Smooth muscle cell of the coronary artery (primary cell): Measurements from ENCODE around the gene NCOA5. TPM values are rescaled to one million over a fixed set of nuclear protein-coding genes. Genes with fewer than 3 reads are reported as not detected.

Experiments
- total RNA-seq: library from RNA; depleted of rRNA; stranded (reverse); fragments of >200 nt; gene quantifications from 2 replicates; pipeline ENCODE4 v1.2.3, GENCODE V29; 2014; ENCODE audit warnings: low replicate concordance

The NCOA5 gene
- 6.3 and 6.8 TPM in 2 replicates for total RNA-seq

DNA sequence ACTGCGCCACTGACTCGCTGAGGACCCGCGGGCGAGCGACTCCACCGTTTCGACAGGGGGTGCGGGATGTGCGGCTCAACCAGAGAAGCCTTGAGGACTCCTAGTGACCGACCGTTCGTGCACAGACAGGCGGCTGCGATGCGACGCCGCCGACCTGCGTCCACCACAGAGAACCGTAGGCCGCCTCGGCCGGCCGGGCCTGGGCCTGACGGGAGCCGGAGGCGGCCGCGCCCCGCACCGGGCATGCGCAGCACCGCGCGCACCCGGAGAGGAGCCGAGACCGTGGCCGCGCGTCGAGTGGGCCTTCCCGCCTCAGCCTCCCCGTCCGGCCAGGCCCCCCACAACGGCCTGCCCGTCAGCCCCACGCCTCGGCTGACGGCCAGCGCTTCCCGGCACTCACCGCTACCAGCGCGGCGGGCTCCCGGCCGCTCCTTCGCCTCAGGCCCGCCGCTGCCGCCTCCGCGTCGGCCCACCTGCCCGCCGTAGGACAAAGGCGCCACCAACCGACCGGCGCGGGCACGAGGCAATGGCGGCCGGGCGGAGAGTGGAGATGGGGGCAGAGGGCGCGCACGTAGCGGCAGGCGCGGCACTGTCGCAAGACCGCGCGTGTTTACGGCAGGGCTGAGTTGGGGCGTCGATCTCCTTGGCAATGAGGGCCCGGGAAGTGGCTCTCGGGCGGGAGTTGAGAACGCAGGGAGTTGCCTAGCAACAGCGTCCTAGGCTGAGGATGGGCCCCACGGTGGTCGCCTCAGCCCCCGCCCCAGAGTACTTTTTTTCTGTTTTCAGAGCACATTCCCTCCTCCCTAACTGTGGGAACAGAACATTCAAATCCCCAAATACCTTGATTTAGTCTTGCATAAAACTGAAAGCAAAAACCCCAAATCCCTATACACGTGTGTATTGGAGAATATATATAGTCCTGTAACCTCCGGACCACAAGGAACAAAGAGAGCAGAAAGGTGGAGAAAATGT lies at the start of gene NCOA5:
Gene NCOA5, minus strand, starts transcription at position 546 of the 972 bp plus-strand sequence. CDS start 10,538 bp downstream, outside the sequence.

GRCh38 chr20:46117704-46118467 lies 28.1 kb upstream of the NCOA5 start, which contains the start of gene CD40:
TSS of gene CD40 (plus strand) at chr20:46118314. CDS start at chr20:46118344, 30 bp downstream.

GRCh38 chr20:46028772-46029371 lies 60.9 kb downstream of the NCOA5 start, which contains the start of gene SLC12A5:
TSS of gene SLC12A5 (plus strand) at chr20:46029215. CDS start at chr20:46029345, 130 bp downstream.

Other genes with a start within 250 kb of the NCOA5 start
- gene ACOT8, start 232.6 kb downstream of the NCOA5 start, total RNA-seq = 33.2 and 35.2 TPM in 2 replicates
- gene ZSWIM3, start 232.3 kb downstream of the NCOA5 start, total RNA-seq = 5.9 and 6.7 TPM in 2 replicates
- 2.9 and 3.5 TPM in 2 replicates for gene ZSWIM1, start 208.7 kb downstream of the NCOA5 start, total RNA-seq
- gene SPATA25, start 202.3 kb downstream of the NCOA5 start, total RNA-seq = 0.12 and 0.60 TPM in 2 replicates
- 2.0 and 3.5 TPM in 2 replicates for gene NEURL2, start 198.8 kb downstream of the NCOA5 start, total RNA-seq
- 58.2 and 124 TPM in 2 replicates for gene CTSA, start 198.6 kb downstream of the NCOA5 start, total RNA-seq
- 21.9 and 59.8 TPM in 2 replicates for gene PLTP, start 177.8 kb downstream of the NCOA5 start, total RNA-seq
- 4.9 and 7.0 TPM in 2 replicates for gene PCIF1, start 155.3 kb downstream of the NCOA5 start, total RNA-seq
- gene ZNF335, start 117.8 kb downstream of the NCOA5 start, total RNA-seq = 8.5 and 11.5 TPM in 2 replicates
- gene MMP9, start 81.1 kb downstream of the NCOA5 start, total RNA-seq = not detected in 2 replicates
- under 0.01 TPM in 1 of 2 replicates, not detected in the other for gene SLC12A5, start 60.7 kb downstream of the NCOA5 start, total RNA-seq
- gene CD40, start 28.4 kb upstream of the NCOA5 start, total RNA-seq = 1.9 and 7.8 TPM in 2 replicates
- gene CDH22, start 218.5 kb upstream of the NCOA5 start, total RNA-seq = not detected in 2 replicates